Dedifferentiated amniotic fluid mesenchymal stem cell (primary cell): Measurements from ENCODE around the gene TPSG1.

Experiments used
- DNase-seq: peaks from one replicate; pipeline ENCODE4 v3.0.0-alpha.2; 2016; ENCODE audit errors: extremely low spot score

The TPSG1 gene

GRCh38 chr16:1177053-1177452 lies 48.0 kb downstream of the TPSG1 start:
- DNase-seq, result no peak

- DNase-seq, result no peak
Measured at GRCh38 chr16:1176280-1176897, 48.7 kb downstream of the TPSG1 start.

- DNase-seq, result no peak
Measured at GRCh38 chr16:1175566-1176279, 49.3 kb downstream of the TPSG1 start.

GRCh38 chr16:1174477-1175357 lies 50.4 kb downstream of the TPSG1 start:
- DNase-seq, result no peak

GRCh38 chr16:1173788-1174451 lies 51.1 kb downstream of the TPSG1 start:
- DNase-seq, result no peak

- no peak for DNase-seq
Measured at GRCh38 chr16:1172651-1173050, 52.4 kb downstream of the TPSG1 start.

- no peak for DNase-seq
Measured at GRCh38 chr16:1171854-1172428, 53.1 kb downstream of the TPSG1 start.
